ENCODE results near the gene TNFSF10. TPM values are rescaled to one million over a fixed set of nuclear protein-coding genes. Genes with fewer than 3 reads are reported as not detected.
A peak's percentile ranks its signal among the peaks of the same experiment; 100 is the strongest.
"Not testable (repeated sequence)": the region's sequence is repeated elsewhere in the genome, so short reads cannot be mapped to it uniquely, and the experiment has no call there.

The TNFSF10 gene
- total RNA-seq, 8 experiments from 2014 or later: 0.25 to 11.0 (median 0.99) TPM; not detected in 2

- ATAC-seq (replicated peaks in 6 of 8): no peak
- no peak overlapping the region for H3K27ac ChIP-seq
- 57 to 93% (median 86%) methylated on average over 1 to 3 of the region's 4 CpGs; no CpG with 5 or more reads in 3 of the 10 experiments for WGBS, 10 experiments
- no peak overlapping the region for H3K4me3 ChIP-seq
- in situ Hi-C loops (cut with MboI; ENCODE audit: low pct_unique_long_range_greater_than_20kb in 2 of 9, low sequenced_read_pairs in 9 of 9, unreplicated experiment in 9 of 9): no loop called here
- H3K4me1 ChIP-seq (replicated peaks in 1 of 2): no peaks in the 10 kb centered on the region
Observed at GRCh38 chr3:172539273-172539672, 16.0 kb upstream of the TNFSF10 start.

GRCh38 chr3:172538368-172539151, 15.3 kb upstream of the TNFSF10 start:
- Histone ChIP-seq H3K4me3 (no peak overlapping the region), H3K4me1 (replicated peaks in 1 of 2) (no peaks in the 10 kb centered on the region), H3K27ac (no peak overlapping the region)
- 47 to 96% (median 86%) methylated on average over 1 to 3 of the region's 3 CpGs; no CpG with 5 or more reads in 2 of the 10 experiments for WGBS, 10 experiments
- no peak for ATAC-seq (replicated peaks in 6 of 8)
- in situ Hi-C loops (cut with MboI; ENCODE audit: low pct_unique_long_range_greater_than_20kb in 2 of 9, low sequenced_read_pairs in 9 of 9, unreplicated experiment in 9 of 9): no loop called here

- no peak overlapping the region for H3K4me3 ChIP-seq
- WGBS, 10 experiments: 79 to 100% (median 93%) methylated on average over 1 to 3 of the region's 3 CpGs; no CpG with 5 or more reads in 2 of the 10 experiments
- ATAC-seq (replicated peaks in 6 of 8): no peak
- in situ Hi-C loops (cut with MboI; ENCODE audit: low pct_unique_long_range_greater_than_20kb in 2 of 9, low sequenced_read_pairs in 9 of 9, unreplicated experiment in 9 of 9): no loop called here
- no peaks in the 10 kb centered on the region for H3K4me1 ChIP-seq (replicated peaks in 1 of 2)
- H3K27ac ChIP-seq: no peak overlapping the region
Observed at GRCh38 chr3:172537507-172538158, 14.4 kb upstream of the TNFSF10 start.

GRCh38 chr3:172536993-172537419, 13.8 kb upstream of the TNFSF10 start:
- Histone ChIP-seq H3K4me3 (no peak overlapping the region), H3K27ac (no peak overlapping the region), H3K4me1 (replicated peaks in 1 of 2) (no peaks in the 10 kb centered on the region)
- in situ Hi-C loops (cut with MboI; ENCODE audit: low pct_unique_long_range_greater_than_20kb in 2 of 9, low sequenced_read_pairs in 9 of 9, unreplicated experiment in 9 of 9): no loop called here
- 20 to 100% (median 82%) methylated on average over 1 to 5 of the region's 5 CpGs; no CpG with 5 or more reads in 1 of the 10 experiments for WGBS, 10 experiments
- ATAC-seq (replicated peaks in 6 of 8): peak in 2 of 8 experiments; percentile 46 to 72

GRCh38 chr3:172536505-172536904, 13.3 kb upstream of the TNFSF10 start:
- in situ Hi-C loops (cut with MboI; ENCODE audit: low pct_unique_long_range_greater_than_20kb in 2 of 9, low sequenced_read_pairs in 9 of 9, unreplicated experiment in 9 of 9): no loop called here
- H3K27ac ChIP-seq: no peak overlapping the region
- no peak overlapping the region for H3K4me3 ChIP-seq
- 60 to 100% (median 80%) methylated on average over 1 of the region's 1 CpG; no CpG with 5 or more reads in 4 of the 10 experiments for WGBS, 10 experiments
- ATAC-seq (replicated peaks in 6 of 8): no peak
- H3K4me1 ChIP-seq (replicated peaks in 1 of 2): no peaks in the 10 kb centered on the region

GRCh38 chr3:172530566-172530965, 7.3 kb upstream of the TNFSF10 start:
- in situ Hi-C loops (cut with MboI; ENCODE audit: low pct_unique_long_range_greater_than_20kb in 2 of 9, low sequenced_read_pairs in 9 of 9, unreplicated experiment in 9 of 9): no loop called here
- ATAC-seq (replicated peaks in 6 of 8): no peak
- 50 to 100% (median 75%) methylated on average over 1 to 2 of the region's 2 CpGs; no CpG with 5 or more reads in 3 of the 10 experiments for WGBS, 10 experiments
- Histone ChIP-seq H3K4me1 (replicated peaks in 1 of 2) (no peaks in the 10 kb centered on the region), H3K27ac (no peak overlapping the region), H3K4me3 (no peak overlapping the region)

- in situ Hi-C loops (cut with MboI; ENCODE audit: low pct_unique_long_range_greater_than_20kb in 2 of 9, low sequenced_read_pairs in 9 of 9, unreplicated experiment in 9 of 9): no loop called here
Observed at GRCh38 chr3:172530101-172530561, 6.9 kb upstream of the TNFSF10 start.

GRCh38 chr3:172528677-172529076, 5.4 kb upstream of the TNFSF10 start:
- Histone ChIP-seq H3K4me1 (replicated peaks in 1 of 2) (no peaks in the 10 kb centered on the region), H3K27ac (no peak overlapping the region), H3K4me3 (no peak overlapping the region)
- no peak for ATAC-seq (replicated peaks in 6 of 8)
- WGBS, 10 experiments: 40 to 100% (median 83%) methylated on average over 1 to 3 of the region's 3 CpGs; no CpG with 5 or more reads in 4 of the 10 experiments
- in situ Hi-C loops (cut with MboI; ENCODE audit: low pct_unique_long_range_greater_than_20kb in 2 of 9, low sequenced_read_pairs in 9 of 9, unreplicated experiment in 9 of 9): no loop called here

More at GRCh38 chr3:172530101-172530561, 6.9 kb upstream of the TNFSF10 start:
- WGBS, 10 experiments: 83 to 100% (median 96%) methylated on average over 1 to 2 of the region's 2 CpGs; no CpG with 5 or more reads in 6 of the 10 experiments
- Histone ChIP-seq H3K27ac (no peak overlapping the region), H3K4me1 (replicated peaks in 1 of 2) (no peaks in the 10 kb centered on the region), H3K4me3 (no peak overlapping the region)
- no peak for ATAC-seq (replicated peaks in 6 of 8)

- no peak overlapping the region for H3K27ac ChIP-seq
- peak in 1 of 8 experiments; percentile 17 for ATAC-seq (replicated peaks in 6 of 8)
- H3K4me1 ChIP-seq (replicated peaks in 1 of 2): peaks cover 3 to 8% of the 10 kb centered on the region in 2 donors
- WGBS, 10 experiments: 40 to 100% (median 94%) methylated on average over 1 to 2 of the region's 2 CpGs; no CpG with 5 or more reads in 3 of the 10 experiments
- H3K4me3 ChIP-seq: no peak overlapping the region
- in situ Hi-C loops (cut with MboI; ENCODE audit: low pct_unique_long_range_greater_than_20kb in 2 of 9, low sequenced_read_pairs in 9 of 9, unreplicated experiment in 9 of 9): no loop called here
Observed at GRCh38 chr3:172527306-172527705, 4.1 kb upstream of the TNFSF10 start.

- Histone ChIP-seq H3K4me1 (replicated peaks in 1 of 2) (peaks cover 3 to 8% of the 10 kb centered on the region in 2 donors), H3K27ac (no peak overlapping the region), H3K4me3 (no peak overlapping the region)
- WGBS, 10 experiments: 86 to 100% (median 92%) methylated on average over 1 to 18 of the region's 18 CpGs
- in situ Hi-C loops (cut with MboI; ENCODE audit: low pct_unique_long_range_greater_than_20kb in 2 of 9, low sequenced_read_pairs in 9 of 9, unreplicated experiment in 9 of 9): no loop called here
- no peak for ATAC-seq (replicated peaks in 6 of 8)
Observed at GRCh38 chr3:172525116-172525613, 1.9 kb upstream of the TNFSF10 start.

- ATAC-seq (replicated peaks in 6 of 8): no peak
- whole genome bisulfite sequencing, 10 experiments: 71 to 100% (median 93%) methylated on average over 1 to 3 of the region's 3 CpGs; no CpG with 5 or more reads in 1 of the 10 experiments
- Histone ChIP-seq H3K27ac (no peak overlapping the region), H3K4me1 (replicated peaks in 1 of 2) (peaks cover 3 to 8% of the 10 kb centered on the region in 2 donors), H3K4me3 (no peak overlapping the region)
- in situ Hi-C loops (cut with MboI; ENCODE audit: low pct_unique_long_range_greater_than_20kb in 2 of 9, low sequenced_read_pairs in 9 of 9, unreplicated experiment in 9 of 9): no loop called here
Observed at GRCh38 chr3:172524611-172525010, 1.4 kb upstream of the TNFSF10 start.

GRCh38 chr3:172521837-172522726, 1.1 kb downstream of the TNFSF10 start:
- H3K4me1 ChIP-seq (replicated peaks in 1 of 2); H3K27ac ChIP-seq; in situ Hi-C loops (cut with MboI; ENCODE audit: low pct_unique_long_range_greater_than_20kb in 2 of 9, low sequenced_read_pairs in 9 of 9, unreplicated experiment in 9 of 9); H3K4me3 ChIP-seq; ATAC-seq (replicated peaks in 6 of 8): not testable (repeated sequence)
- WGBS, 10 experiments: 39 to 92% (median 77%) methylated on average over 1 to 4 of the region's 6 CpGs

Data from motor neuron (in vitro differentiated cells).